Coronary artery (tissue), 2 donors: Measurements from ENCODE around the gene SLC29A3.

Source experiments
- DNase-seq: peaks from one replicate; pipeline ENCODE4 v3.0.0-alpha.2; 2017; ENCODE audit warnings: low spot score
- H3K27ac ChIP-seq, 2 donors: fragments of 200-600 bp; sonication (generic); one replicate each; pipeline ENCODE4 v1.5.1; 2016 to 2019
- H3K4me3 ChIP-seq: fragments of 200-600 bp; sonication (generic); 2 replicates; pipeline ENCODE4 v1.5.1; 2016; ENCODE audit warnings: mild to moderate bottlenecking, moderate library complexity
- TF ChIP-seq, protein P1 (sequence below): fragments of 200-600 bp; sonication (generic); IDR thresholded peaks from one replicate; pipeline ENCODE4 v1.5.1; 2019; ENCODE audit warnings: antibody characterized with exemption

The SLC29A3 gene

GRCh38 chr10:71316056-71316785 lies 2.8 kb upstream of the SLC29A3 start:
- no peak overlapping the region for H3K27ac ChIP-seq
- TF ChIP-seq, protein P1, sequence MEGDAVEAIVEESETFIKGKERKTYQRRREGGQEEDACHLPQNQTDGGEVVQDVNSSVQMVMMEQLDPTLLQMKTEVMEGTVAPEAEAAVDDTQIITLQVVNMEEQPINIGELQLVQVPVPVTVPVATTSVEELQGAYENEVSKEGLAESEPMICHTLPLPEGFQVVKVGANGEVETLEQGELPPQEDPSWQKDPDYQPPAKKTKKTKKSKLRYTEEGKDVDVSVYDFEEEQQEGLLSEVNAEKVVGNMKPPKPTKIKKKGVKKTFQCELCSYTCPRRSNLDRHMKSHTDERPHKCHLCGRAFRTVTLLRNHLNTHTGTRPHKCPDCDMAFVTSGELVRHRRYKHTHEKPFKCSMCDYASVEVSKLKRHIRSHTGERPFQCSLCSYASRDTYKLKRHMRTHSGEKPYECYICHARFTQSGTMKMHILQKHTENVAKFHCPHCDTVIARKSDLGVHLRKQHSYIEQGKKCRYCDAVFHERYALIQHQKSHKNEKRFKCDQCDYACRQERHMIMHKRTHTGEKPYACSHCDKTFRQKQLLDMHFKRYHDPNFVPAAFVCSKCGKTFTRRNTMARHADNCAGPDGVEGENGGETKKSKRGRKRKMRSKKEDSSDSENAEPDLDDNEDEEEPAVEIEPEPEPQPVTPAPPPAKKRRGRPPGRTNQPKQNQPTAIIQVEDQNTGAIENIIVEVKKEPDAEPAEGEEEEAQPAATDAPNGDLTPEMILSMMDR = no peak

DNA sequence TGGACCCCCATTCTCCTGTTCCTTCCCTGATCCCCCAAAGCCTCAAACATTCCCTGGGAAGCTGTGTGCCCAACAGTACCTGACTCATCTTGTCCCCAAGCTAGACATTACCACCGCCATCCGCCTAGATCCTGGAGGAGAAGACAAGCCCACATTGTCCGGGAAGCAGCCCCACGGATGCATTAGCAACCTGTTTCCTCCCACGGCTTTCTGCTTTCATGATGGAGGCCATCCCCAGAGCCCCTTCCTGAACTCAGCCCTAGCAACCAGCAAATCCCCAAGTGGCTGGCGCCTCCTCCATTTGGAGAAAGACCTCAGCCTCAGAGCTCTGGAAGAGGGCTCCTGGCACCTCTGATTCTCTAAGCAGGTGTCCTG lies 2.3 kb upstream of the SLC29A3 start:
- TF ChIP-seq, protein P1 = no peak
- Histone ChIP-seq H3K4me3 (no peak overlapping the region), H3K27ac (no peak overlapping the region)
- no peak for DNase-seq

More at GRCh38 chr10:71316056-71316785, 2.8 kb upstream of the SLC29A3 start:
- DNase-seq = no peak
- no peak overlapping the region for H3K4me3 ChIP-seq

DNA sequence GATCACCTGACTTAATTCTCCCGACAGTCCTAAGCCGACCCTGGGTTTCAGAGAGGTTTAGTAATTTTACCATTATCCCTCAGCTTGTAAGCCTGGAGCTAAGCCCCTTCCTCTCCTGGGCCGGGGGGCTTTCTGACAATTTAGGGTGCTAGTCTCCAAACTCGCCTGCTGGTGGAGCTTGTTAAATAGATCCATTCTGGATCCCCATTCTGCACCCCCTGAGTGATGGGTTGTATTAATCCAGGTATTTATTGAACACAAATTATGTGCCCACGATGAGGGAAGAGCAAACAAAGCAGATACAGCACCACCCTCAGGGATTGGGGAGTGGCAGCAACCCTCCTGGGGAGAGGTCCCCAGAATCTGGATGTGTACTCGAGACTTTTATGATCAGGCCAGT lies 1.3 kb upstream of the SLC29A3 start:
- Histone ChIP-seq H3K4me3 (no peak overlapping the region), H3K27ac (no peak overlapping the region)
- DNase-seq = no peak
- TF ChIP-seq, protein P1 = no peak

- TF ChIP-seq, protein P1 = no peak
- Histone ChIP-seq H3K27ac (peak overlapping the region in 1 of 2 donors; percentile 71), H3K4me3 (peak overlapping the region; percentile 77)
- DNase-seq = no peak
These were observed 837 bp downstream of the SLC29A3 start for GRCh38 chr10:71319800-71320392.

- TF ChIP-seq, protein P1 = no peak
- DNase-seq = no peak
- H3K4me3 ChIP-seq = no peak overlapping the region
- no peak overlapping the region for H3K27ac ChIP-seq
These were observed 1.5 kb downstream of the SLC29A3 start for GRCh38 chr10:71320592-71320991.

DNA sequence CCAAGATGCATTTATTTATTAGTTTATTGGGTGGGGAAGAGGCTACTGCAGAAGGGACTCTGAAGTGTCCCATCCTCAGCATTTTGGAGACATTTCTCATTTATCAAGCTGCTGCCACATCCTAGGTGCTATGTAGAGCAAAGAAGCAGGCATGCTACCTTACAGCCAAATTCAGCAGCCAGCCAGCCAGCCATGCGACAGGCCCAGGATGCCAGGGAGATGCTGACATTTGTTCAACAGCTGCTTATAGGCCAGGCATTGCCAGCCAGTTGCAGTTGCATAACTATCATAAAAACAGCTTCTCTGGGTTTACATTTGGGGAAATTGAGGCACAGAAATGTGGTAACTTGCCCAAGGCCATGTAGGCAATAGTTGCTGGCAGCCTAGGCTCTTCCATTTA lies 2.3 kb downstream of the SLC29A3 start:
- Histone ChIP-seq H3K27ac (no peak overlapping the region), H3K4me3 (no peak overlapping the region)
- TF ChIP-seq, protein P1 = no peak
- no peak for DNase-seq

DNA sequence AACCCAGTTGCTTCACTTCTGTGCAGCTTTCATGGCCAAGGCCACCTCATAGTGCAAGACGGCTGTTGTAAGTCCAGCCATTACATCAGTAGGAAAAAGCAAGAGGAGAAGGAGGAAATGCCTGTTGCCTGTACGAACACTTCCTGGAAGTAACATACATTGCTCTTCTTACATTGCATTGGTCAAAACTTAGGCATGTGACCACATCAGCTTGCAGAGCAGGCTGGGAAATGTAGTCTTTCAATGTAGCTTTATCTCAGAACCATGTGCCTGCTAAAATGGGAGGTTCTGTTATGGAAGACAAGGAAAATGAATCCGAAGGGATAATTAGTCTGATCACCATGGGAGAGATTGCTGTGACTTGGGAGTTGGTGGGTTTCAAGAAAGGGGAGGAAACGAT lies 4.3 kb downstream of the SLC29A3 start:
- no peak overlapping the region for H3K27ac ChIP-seq
- no peak overlapping the region for H3K4me3 ChIP-seq
- DNase-seq = no peak
- TF ChIP-seq, protein P1 = no peak
